Heart left ventricle (tissue), 16 donors: ENCODE results near the gene EPOP. TPM values are rescaled to one million over a fixed set of nuclear protein-coding genes. Genes with fewer than 3 reads are reported as not detected.
A peak's percentile ranks its signal among the peaks of the same experiment; 100 is the strongest.

Experiments used
- ATAC-seq, 4 donors: fragments of 200-7000 bp; cut with Tn5 transposase; one replicate each; pipeline ENCODE4 v1.9.1; 2020 to 2022; ENCODE audit warnings: moderate library complexity in 4 of 4, mild to moderate bottlenecking in 3 of 4, moderate number of reproducible peaks in 1 of 4
- DNase-seq, 5 donors: peaks; one replicate each; pipeline ENCODE4 v3.0.0-alpha.2; 2020
- H3K27ac ChIP-seq, 12 donors: fragments of 200-600 bp; sonication (generic) in 4 of 12; one replicate each; pipeline versions ENCODE4 v1.5.0 to v1.8.0; 2016 to 2022; ENCODE audit warnings: mild to moderate bottlenecking in 2 of 12
- H3K27me3 ChIP-seq, 9 donors: fragments of 200-600 bp; sonication (generic) in 2 of 9; one replicate each; pipeline versions ENCODE4 v1.5.1 to v1.8.0; 2016 to 2022; ENCODE audit warnings: mild to moderate bottlenecking in 3 of 9
- H3K36me3 ChIP-seq, 9 donors: fragments of 200-600 bp; sonication (generic) in 2 of 9; one replicate each; pipeline versions ENCODE4 v1.5.0 to v1.8.0; 2018 to 2022; ENCODE audit warnings: mild to moderate bottlenecking in 2 of 9
- H3K4me1 ChIP-seq, 12 donors: fragments of 200-600 bp; sonication (generic) in 4 of 12; one replicate each; pipeline versions ENCODE4 v1.5.0 to v1.8.0; 2016 to 2022; ENCODE audit warnings: mild to moderate bottlenecking in 3 of 12
- H3K4me3 ChIP-seq, 12 donors: fragments of 200-600 bp; sonication (generic) in 4 of 12; one replicate each; pipeline versions ENCODE4 v1.5.0 to v1.8.0; 2017 to 2022; ENCODE audit warnings: mild to moderate bottlenecking in 9 of 12, moderate library complexity in 4 of 12
- H3K9me3 ChIP-seq, 12 donors: fragments of 200-600 bp; sonication (generic) in 4 of 12; one replicate each; pipeline versions ENCODE4 v1.5.0 to v1.8.0; 2016 to 2022; ENCODE audit warnings: mild to moderate bottlenecking in 1 of 12
- CTCF ChIP-seq, 12 donors: fragments of 200-600 bp; sonication (generic) in 4 of 12; IDR thresholded peaks; one replicate each; pipeline versions ENCODE4 v1.5.0 to v1.8.0; 2018 to 2022; ENCODE audit warnings: antibody characterized with exemption in 12 of 12, mild to moderate bottlenecking in 5 of 12
- POLR2A ChIP-seq, 2 donors: fragments of 450-650 bp; IDR thresholded peaks; one replicate each; pipeline ENCODE4 v1.6.1; 2017; ENCODE audit warnings: antibody characterized with exemption in 2 of 2, mild to moderate bottlenecking in 2 of 2, moderate library complexity in 2 of 2
- WGBS, 4 donors: extraction: QIAGEN DNeasy Blood & Tissue Kit in 2 of 4; methylation state at CpG; one replicate each; pipeline versions ENCODE4 v1.1.5 to v1.1.7; 2013 to 2018; 5-methylcytosine and 5-hydroxymethylcytosine counted together
- intact Hi-C, 10 donors: fragments of 100-400 bp; cut with DNase I; formaldehyde crosslinking; loops; one replicate each; pipeline versions ENCODE4 v1.11.1 to v1.14.2; 2022
- polyA plus RNA-seq, 2 donors: library from polyadenylated mRNA; stranded (reverse); fragments of 200-250 nt; gene quantifications; one replicate each; pipeline ENCODE4 v1.2.3, GENCODE V29; 2013
- total RNA-seq, 9 donors: library from RNA; depleted of rRNA in 2 of 9; stranded (reverse); fragments of >200 nt in 2 of 9; fragmentation: NEBNext Ultra II Directional in 3 of 9; extraction: Animal tissue kit (Norgen Biotek cat#: 25700) in 3 of 9; gene quantifications; one replicate each; pipeline versions ENCODE4 v1.1.0 to v1.2.4, GENCODE V29; 2016 to 2023
- donor health status: ischemic (EF 13 %, LVEDD 7.1; RV severe dilation, severe dysfunction).
- donor health status: healthy with polysubstance abuse.
- donor health status: DM: no; HTN: yes; CAD: no.
- donor health status: DM: no; HTN: no; CAD: no.
- donor health status: ischemic (EF 25% LVEDD 6.9; RV normal size, moderate dysfunction).
- donor health status: ischemic (EF 25% LVEDD 5.7; RV mildly dilated, moderate dysfunction).
- donor health status: healthy.
- donor health status: DM: yes; HTN: yes; CAD: no.
- donor health status: ischemic (EF 35%, LVEDD 5.7; RV mildly dilated, moderate dysfunction).
- donor health status: nonischemic (EF 11% LVEDD 7.7; RV severe dilation, severe dysfunction).
- donor health status: DM: yes; HTN: yes; CAD: no.
- donor health status: PGD.
- donor health status: ischemic (EF 29% LVEDD 5.4; RV normal size, mild dysfunction).
- donor health status: nonischemic (EF 23%, LVEDD 6.1; RV moderate dilation, normal function).

The EPOP gene
- total and polyA plus RNA-seq, 11 donors: 0.25 to 3.1 (median 0.94) TPM

DNA sequence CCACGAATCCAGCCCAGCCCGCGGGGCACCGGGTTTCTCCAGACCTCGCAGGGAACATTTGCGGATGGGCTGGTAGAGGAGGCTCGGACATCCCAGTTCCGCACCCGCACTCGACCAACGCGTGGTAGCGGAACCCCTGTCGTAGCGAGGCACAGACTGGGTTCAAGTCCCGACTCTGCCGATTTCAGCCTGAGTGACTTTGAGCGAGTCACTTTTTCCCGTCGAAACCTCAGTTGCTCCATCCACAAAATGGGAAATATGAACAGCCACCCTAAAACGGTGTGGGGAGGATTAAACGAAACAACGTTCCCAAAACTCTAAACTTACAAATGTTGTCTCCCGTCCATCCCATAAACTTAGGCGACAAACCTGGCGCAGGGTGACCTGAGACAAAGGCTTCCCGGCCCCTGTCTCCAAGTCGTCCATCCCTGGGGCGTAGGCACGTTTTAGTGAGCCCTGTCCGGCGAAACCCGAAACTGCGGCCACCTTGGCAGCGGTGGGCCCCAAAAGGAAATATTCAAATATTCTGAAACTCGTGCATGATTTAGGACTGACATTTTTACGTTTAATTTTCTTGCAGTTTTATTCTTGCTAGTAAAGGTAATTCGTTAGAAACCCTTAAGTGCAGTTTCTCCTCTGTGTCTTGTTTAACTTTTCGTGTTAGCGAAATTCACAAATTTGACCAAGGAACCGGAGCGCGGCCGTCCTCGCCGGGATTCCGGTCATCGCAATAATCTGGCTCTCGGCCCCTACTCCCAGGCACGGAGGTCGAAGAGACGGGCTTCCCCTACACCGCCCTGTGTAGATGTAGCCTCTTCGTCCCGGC lies 28.4 kb upstream of the EPOP start:
- peak in 1 of 5 donors; percentile 47 for DNase-seq
- Histone ChIP-seq H3K27ac (peak overlapping the region; percentile 89 to 99 (median 97)), H3K9me3 (no peaks in the 10 kb centered on the region), H3K36me3 (peaks cover 0 to 10% (median 6%) of the 10 kb centered on the region in 9 donors), H3K4me3 (peak overlapping the region; percentile 45 to 97 (median 87)), H3K4me1 (peaks cover 4 to 67% (median 31%) of the 10 kb centered on the region in 12 donors), H3K27me3 (no peaks in the 10 kb centered on the region)
- intact Hi-C loops: loop anchor here in 3 of 10 donors (1.0 to 5.0 kb wide), 4 partner anchors 26 to 46 kb away; partner anchors contain the start of genes CISD3 (in 1 of the 3) and PCGF2 (in 1 of the 3)
- WGBS, 4 donors: 4 to 7% (median 6%) methylated on average over 53 to 55 of the region's 55 CpGs
- TF ChIP-seq POLR2A (IDR thresholded peaks at IDR 0.05) (no peak), CTCF (IDR thresholded peaks at IDR 0.05) (no peak)
- ATAC-seq: peak in 1 of 4 donors; percentile 0

DNA sequence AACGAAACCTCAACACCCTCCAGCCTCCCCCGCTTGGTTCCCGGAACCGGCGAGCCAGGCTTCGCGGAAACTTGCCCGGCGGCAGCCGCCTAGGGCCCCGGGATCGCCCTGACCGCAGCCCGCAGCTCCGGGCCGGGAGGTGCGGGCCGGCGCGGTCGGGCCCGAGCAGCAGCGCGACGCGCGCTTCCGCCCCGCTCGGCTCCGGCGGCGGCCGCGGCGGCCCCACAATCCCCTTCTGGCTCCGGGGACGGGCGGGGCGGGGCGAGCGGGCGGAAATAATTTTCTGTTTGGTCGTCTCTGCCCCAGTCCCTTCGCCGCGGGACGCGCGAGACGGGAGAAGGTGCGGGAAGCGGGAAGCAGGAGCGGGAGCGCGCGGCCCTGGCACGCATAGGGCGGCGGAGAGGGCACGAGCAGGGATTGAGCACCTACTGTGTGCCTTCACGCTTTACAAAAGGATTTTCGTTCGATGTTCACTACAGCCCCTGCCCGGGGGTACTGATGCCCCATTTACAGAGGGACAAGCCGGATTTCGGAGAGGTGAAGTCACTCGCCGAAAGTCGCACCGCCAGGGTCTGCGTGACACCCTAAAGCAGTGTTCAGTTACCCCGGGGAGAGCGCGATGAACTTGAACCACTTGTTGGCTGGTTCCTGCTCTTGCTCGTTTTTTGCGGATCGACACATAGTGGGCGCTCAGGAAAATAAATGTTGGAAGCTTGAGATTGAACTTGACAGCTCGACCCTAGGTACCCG lies 27.6 kb upstream of the EPOP start:
- ATAC-seq: peak; percentile 43 to 76 (median 68)
- H3K36me3 ChIP-seq: peaks cover 0 to 2% (median 0%) of the 10 kb centered on the region in 9 donors
- intact Hi-C loops: loop anchor here in 2 of 10 donors (2.0 to 5.0 kb wide), 3 partner anchors 26 to 46 kb away; partner anchors contain the start of gene PCGF2 (in 1 of the 2)
- peak overlapping the region; percentile 82 to 99 (median 97) for H3K27ac ChIP-seq
- peak overlapping the region; percentile 45 to 97 (median 87) for H3K4me3 ChIP-seq
- WGBS, 4 donors: 0 to 1% (median 1%) methylated on average over 20 to 81 of the region's 81 CpGs
- TF ChIP-seq POLR2A (IDR thresholded peaks at IDR 0.05) (peak in 1 of 2 donors; percentile 85), CTCF (IDR thresholded peaks at IDR 0.05) (no peak)
- H3K27me3 ChIP-seq: no peaks in the 10 kb centered on the region
- H3K9me3 ChIP-seq: no peaks in the 10 kb centered on the region
- H3K4me1 ChIP-seq: peaks cover 4 to 62% (median 27%) of the 10 kb centered on the region in 12 donors
- peak; percentile 87 to 93 (median 92) for DNase-seq

- 1 to 5% (median 2%) methylated on average over 19 to 25 of the region's 25 CpGs for WGBS, 4 donors
- Histone ChIP-seq H3K4me1 (peaks cover 4 to 55% (median 20%) of the 10 kb centered on the region in 12 donors), H3K36me3 (no peaks in the 10 kb centered on the region), H3K27me3 (no peaks in the 10 kb centered on the region), H3K4me3 (peak overlapping the region; percentile 45 to 97 (median 87)), H3K9me3 (no peaks in the 10 kb centered on the region), H3K27ac (peak overlapping the region; percentile 82 to 99 (median 97))
- peak in 2 of 4 donors; percentile 0 for ATAC-seq
- intact Hi-C loops: loop anchor here in 2 of 10 donors (2.0 to 5.0 kb wide), 3 partner anchors 25 to 47 kb away; partner anchors contain the start of gene PCGF2 (in 1 of the 2)
- TF ChIP-seq CTCF (IDR thresholded peaks at IDR 0.05): no peak
- no peak for TF ChIP-seq POLR2A (IDR thresholded peaks at IDR 0.05)
- DNase-seq: peak in 1 of 5 donors; percentile 40
These were observed 26.9 kb upstream of the EPOP start for GRCh38 chr17:38701504-38702165.
